MCF 10A (cell line): Measurements from ENCODE around the gene SDK2. TPM values are rescaled to one million over a fixed set of nuclear protein-coding genes. Genes with fewer than 3 reads are reported as not detected.

Source experiments
- BruUV-seq: library from RNA; stranded (reverse); fragments of 400-500 nt; replicated peaks from 2 replicates; lab custom pipeline; 2021; lab: Mats Ljungman, UMichigan
- CTCF ChIA-PET: fragments of 300-600 bp; sonication (Branson Sonifier 250); formaldehyde crosslinking; extraction: SDS; loops from one replicate; lab custom pipeline; 2021; ENCODE audit warnings: antibody characterized with exemption, inconsistent platforms; lab: Yijun Ruan, JAX
- POLR2A ChIA-PET: fragments of 300-600, 350-650 bp; sonication (Branson Sonifier 250); formaldehyde crosslinking; extraction: SDS; loops from one replicate; lab custom pipeline; 2020; ENCODE audit warnings: antibody characterized with exemption, inconsistent platforms; lab: Yijun Ruan, JAX
- DNase-seq: peaks from one replicate; pipeline ENCODE4 v3.0.0-alpha.2; 2018; ENCODE audit not compliant: unreplicated experiment
- H3K27ac Mint-ChIP-seq: one replicate; pipeline ENCODE4 v1.8.0; 2022; ENCODE audit warnings: mild to moderate bottlenecking, low read depth, mixed read lengths; ENCODE audit not compliant: unreplicated experiment
- H3K27me3 Mint-ChIP-seq: one replicate; pipeline ENCODE4 v1.8.0; 2022; ENCODE audit warnings: mixed read lengths; ENCODE audit not compliant: insufficient read depth, unreplicated experiment
- H3K36me3 Mint-ChIP-seq: one replicate; pipeline ENCODE4 v1.8.0; 2022; ENCODE audit warnings: mild to moderate bottlenecking, moderate library complexity, mixed read lengths; ENCODE audit not compliant: insufficient read depth, unreplicated experiment
- H3K4me1 Mint-ChIP-seq: one replicate; pipeline ENCODE4 v1.8.0; 2022; ENCODE audit warnings: mixed read lengths; ENCODE audit not compliant: insufficient read depth, unreplicated experiment
- H3K4me3 Mint-ChIP-seq: one replicate; pipeline ENCODE4 v1.8.0; 2022; ENCODE audit warnings: mild to moderate bottlenecking, moderate library complexity, mixed read lengths; ENCODE audit not compliant: unreplicated experiment
- H3K9me3 Mint-ChIP-seq: one replicate; pipeline ENCODE4 v1.8.0; 2022; ENCODE audit warnings: mixed read lengths; ENCODE audit not compliant: unreplicated experiment
- CTCF ChIP-seq: fragments of 200-600 bp; IDR thresholded peaks from one replicate; pipeline ENCODE4 v1.8.0; 2022; ENCODE audit warnings: antibody characterized with exemption, mild to moderate bottlenecking; ENCODE audit not compliant: unreplicated experiment
- intact Hi-C: fragments of 100-400 bp; cut with micrococcal nuclease; formaldehyde crosslinking; loops from 2 replicates; pipeline ENCODE4 v1.14.1; 2022
- total RNA-seq: library from RNA; stranded (reverse); gene quantifications from 2 replicates; pipeline ENCODE4 v1.2.3, GENCODE V29; 2022

The SDK2 gene
- total RNA-seq, 1 experiment from 2014 or later, result not detected

GRCh38 chr17:73359987-73360410, 284.2 kb downstream of the SDK2 start:
- no peaks in the 10 kb centered on the region for H3K9me3 Mint-ChIP-seq
- CTCF ChIA-PET, result interaction anchor here (0.6 to 1.9 kb wide), 8 partner anchors 30 to 631 kb away, joined by 3 to 6 read pairs (median 4); partner anchors contain the start of gene CDC42EP4
- intact Hi-C loops, result no loop called here
- POLR2A ChIA-PET, result interaction anchor here (0.7 to 1.7 kb wide), 8 partner anchors 47 to 166 kb away, joined by 3 to 20 read pairs (median 4); partner anchors contain the start of genes CDC42EP4 and CPSF4L
- BruUV-seq, result no TSS peak
- DNase-seq, result peak; percentile 71
- H3K4me3 Mint-ChIP-seq, result no peak overlapping the region
- no peaks in the 10 kb centered on the region for H3K36me3 Mint-ChIP-seq
- peaks cover 20% of the 10 kb centered on the region for H3K4me1 Mint-ChIP-seq
- no peaks in the 10 kb centered on the region for H3K27me3 Mint-ChIP-seq
- H3K27ac Mint-ChIP-seq, result no peak overlapping the region
- no peak for TF ChIP-seq CTCF

GRCh38 chr17:73359352-73359751, 284.9 kb downstream of the SDK2 start:
- no peak for TF ChIP-seq CTCF
- Mint-ChIP-seq H3K9me3 (no peaks in the 10 kb centered on the region), H3K27me3 (no peaks in the 10 kb centered on the region), H3K36me3 (no peaks in the 10 kb centered on the region), H3K4me3 (no peak overlapping the region), H3K4me1 (peaks cover 20% of the 10 kb centered on the region), H3K27ac (no peak overlapping the region)
- POLR2A ChIA-PET, result interaction anchor here (1.3 to 1.7 kb wide), 4 partner anchors 48 to 132 kb away, joined by 3 to 20 read pairs (median 6); partner anchors contain the start of gene CDC42EP4
- intact Hi-C loops, result no loop called here
- DNase-seq, result no peak
- BruUV-seq, result no TSS peak
- CTCF ChIA-PET, result interaction anchor here (0.6 to 1.9 kb wide), 8 partner anchors 29 to 632 kb away, joined by 3 to 6 read pairs (median 4); partner anchors contain the start of gene CDC42EP4

GRCh38 chr17:73358668-73359067, 285.6 kb downstream of the SDK2 start:
- no TSS peak for BruUV-seq
- intact Hi-C loops, result no loop called here
- Mint-ChIP-seq H3K27me3 (no peaks in the 10 kb centered on the region), H3K27ac (no peak overlapping the region), H3K4me3 (no peak overlapping the region), H3K9me3 (no peaks in the 10 kb centered on the region), H3K36me3 (no peaks in the 10 kb centered on the region), H3K4me1 (peaks cover 20% of the 10 kb centered on the region)
- no peak for TF ChIP-seq CTCF
- POLR2A ChIA-PET, result interaction anchor here (1.7 kb wide), 2 partner anchors 48 to 50 kb away, joined by 8 to 20 read pairs; partner anchors contain the start of gene CDC42EP4
- no peak for DNase-seq
- CTCF ChIA-PET, result interaction anchor here (1.1 to 1.9 kb wide), 4 partner anchors 29 to 631 kb away, joined by 3 to 6 read pairs (median 4); partner anchors contain the start of gene CDC42EP4

GRCh38 chr17:73357981-73358380, 286.3 kb downstream of the SDK2 start:
- Mint-ChIP-seq H3K4me3 (no peak overlapping the region), H3K4me1 (peaks cover 20% of the 10 kb centered on the region), H3K27ac (no peak overlapping the region), H3K9me3 (no peaks in the 10 kb centered on the region), H3K36me3 (no peaks in the 10 kb centered on the region), H3K27me3 (no peaks in the 10 kb centered on the region)
- no TSS peak for BruUV-seq
- intact Hi-C loops, result no loop called here
- ChIA-PET CTCF (interaction anchor here (0.7 to 1.3 kb wide), 3 partner anchors 47 to 631 kb away, joined by 3 to 4 read pairs (median 3); no protein-coding TSS in a partner anchor), POLR2A (interaction anchor here (1.3 kb wide), 1 partner anchor 20 kb away, joined by 3 read pairs; no protein-coding TSS in a partner anchor)
- no peak for TF ChIP-seq CTCF
- DNase-seq, result no peak
